ENCODE results near the gene KLHL17. TPM values are rescaled to one million over a fixed set of nuclear protein-coding genes. Genes with fewer than 3 reads are reported as not detected.

The KLHL17 gene
- total and polyA plus RNA-seq, 9 of the 15 experiments (the other 6 are each of a cell fraction or from before 2014, with no cell fraction given) = 0.14 to 84.8 (median 13.0) TPM

DNA sequence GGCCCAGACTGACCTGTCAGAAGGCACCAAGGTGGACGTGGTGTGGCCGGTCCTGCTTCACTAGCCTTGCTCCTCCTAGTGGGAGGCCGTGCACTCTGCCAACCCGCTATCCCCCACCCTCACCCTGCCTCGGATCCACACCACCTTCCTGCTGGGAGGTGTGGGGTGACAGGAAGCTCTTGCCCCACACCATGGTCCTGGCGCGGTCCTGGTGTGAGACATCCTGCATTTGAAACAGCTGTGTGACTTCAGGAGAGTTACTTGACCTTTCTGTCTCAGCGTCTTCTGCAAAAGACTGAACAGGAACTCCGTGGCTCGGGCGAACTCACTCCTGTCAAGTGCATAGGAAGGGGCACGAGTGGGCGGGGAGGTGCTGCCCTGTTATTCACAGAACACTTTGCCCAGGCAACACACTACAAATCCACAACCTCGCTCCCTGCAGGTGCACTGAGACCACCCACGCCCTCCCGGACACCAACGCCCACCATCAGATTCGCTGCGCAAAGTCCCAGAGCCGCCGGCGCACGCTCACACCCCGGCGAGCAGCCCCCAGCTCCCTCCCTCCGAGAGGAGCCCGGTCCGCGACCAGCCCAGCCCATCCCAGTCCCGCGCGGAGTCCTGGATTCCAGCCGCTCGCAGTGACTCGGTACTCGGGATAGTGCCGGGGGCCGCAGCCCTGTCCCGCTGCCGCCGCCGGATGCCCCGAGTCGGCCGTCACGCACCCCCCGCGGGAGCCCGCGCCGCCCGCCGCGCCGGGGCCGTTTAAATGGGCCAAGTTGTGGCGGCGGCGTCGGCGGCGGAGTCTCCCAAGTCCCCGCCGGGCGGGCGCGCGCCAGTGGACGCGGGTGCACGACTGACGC, 37.0 kb upstream of the KLHL17 start, which contains the start of gene SAMD11:
SAMD11 (plus strand) TSS at position 793 of the 860 bp plus-strand sequence. CDS start 509 bp downstream, outside the sequence.
- Histone ChIP-seq H3K27me3 (ENCODE audit: control insufficient read depth in 2 of 2, insufficient read depth in 2 of 2, low read length in 2 of 2) (peaks cover 36 to 77% of the 10 kb centered on the region in 2 experiments), H3K4me2 (ENCODE audit: insufficient read depth, low read length) (peak within 1 kb of the TSS; percentile 65), H3K4me3 (peak within 1 kb of the TSS; percentile 44), H3K79me2 (ENCODE audit: control insufficient read depth, insufficient read depth, low read length) (no peaks in the 10 kb centered on the region), H3K9ac (ENCODE audit: insufficient read depth in 1 of 2, low read depth in 2 of 2, low read length in 2 of 2) (peak within 1 kb of the TSS in 1 of 2 experiments; percentile 87; a peak in 2 of 4 replicates), H2AFZ (ENCODE audit: low read depth, low read length) (peak within 1 kb of the TSS; percentile 79), H3K27ac (ENCODE audit: extremely low read depth, low read depth, low read length) (no peak within 1 kb of the TSS), H3K4me1 (replicated peaks in 1 of 2; ENCODE audit: control insufficient read depth in 2 of 2, insufficient read depth in 2 of 2, low read length in 2 of 2) (peaks cover 21 to 95% of the 10 kb centered on the region in 2 experiments), H3K9me3 (replicated peaks; ENCODE audit: control insufficient read depth, insufficient read depth, low read depth, low read length) (no peaks in the 10 kb centered on the region), H3K9me1 (ENCODE audit: control insufficient read depth, insufficient read depth, low read length) (no peaks in the 10 kb centered on the region), H3K36me3 (ENCODE audit: control insufficient read depth, insufficient read depth, low read length) (no peaks in the 10 kb centered on the region), H4K20me1 (replicated peaks; ENCODE audit: control insufficient read depth, insufficient read depth, low read length) (peaks cover 66% of the 10 kb centered on the region)
- no TSS peak for BruUV-seq (replicated peaks)
- FAIRE-seq (peak; percentile 19), DNase-seq (ENCODE audit: extremely low read depth in 1 of 4, low spot score in 3 of 4) (peak; percentile 76 to 94 (median 84)), ATAC-seq (peak; percentile 54)
- whole genome bisulfite sequencing (ENCODE audit: insufficient coverage, low coverage, missing lambda C conversion rate) = 4% methylated on average over 68 of the region's 72 CpGs
- POLR2A ChIA-PET = interaction anchor here (0.7 kb wide), 1 partner anchor 28 kb away, joined by 4 read pairs; no protein-coding TSS in a partner anchor
- CTCF ChIA-PET (ENCODE audit: low intra/inter-chr PET ratio) = interaction anchor here (0.5 kb wide), 1 partner anchor 18 kb away, joined by 5 read pairs; no protein-coding TSS in a partner anchor
- intact Hi-C loops (cut with micrococcal nuclease) (loop anchor here (5.0 kb wide), 1 partner anchor 139 kb away; no protein-coding TSS in a partner anchor), in situ Hi-C loops (cut with MboI) (no loop called here)
- TF ChIP-seq SNIP1 (IDR thresholded peaks at IDR 0.05; ENCODE audit: low read depth) = no peak
- TF ChIP-seq XRCC5 (IDR thresholded peaks at IDR 0.05; ENCODE audit: low read depth, low read length) = no peak
- TF ChIP-seq HNRNPK (IDR thresholded peaks at IDR 0.05; ENCODE audit: low read depth, low read length, poor library complexity, severe bottlenecking) = peak; percentile 26
- no peak for TF ChIP-seq XRCC4 (IDR thresholded peaks at IDR 0.05; ENCODE audit: extremely low read depth, insufficient read depth, insufficient read length)
- no peak for TF ChIP-seq SOX6 (IDR thresholded peaks at IDR 0.05)
- no peak for TF ChIP-seq PHF20 (IDR thresholded peaks at IDR 0.05; ENCODE audit: partially characterized antibody)
- peak; percentile 77 for TF ChIP-seq CREM (IDR thresholded peaks at IDR 0.05; ENCODE audit: low read depth)
- no peak for TF ChIP-seq ZNF586 (CRISPR knock-in tag; conservative IDR thresholded peaks at IDR 0.05)
- peak; percentile 32 for TF ChIP-seq HNRNPLL (IDR thresholded peaks at IDR 0.05; ENCODE audit: low read depth, low read length, poor library complexity, severe bottlenecking)
- no peak for TF ChIP-seq ARID2 (IDR thresholded peaks at IDR 0.05)
- TF ChIP-seq YY1 (IDR thresholded peaks at IDR 0.05; ENCODE audit: borderline replicate concordance in 1 of 3, control insufficient read depth in 1 of 3, extremely low read depth in 1 of 3, insufficient read depth in 3 of 3, insufficient read length in 1 of 3, insufficient replicate concordance in 2 of 3, low read depth in 1 of 3, low read length in 2 of 3) = peak in 2 of 3 experiments; percentile 41 to 53
- peak; percentile 98 for TF ChIP-seq SMAD4 (CRISPR knock-in tag; conservative IDR thresholded peaks at IDR 0.05)
- peak; percentile 97 for TF ChIP-seq CCNT2 (IDR thresholded peaks at IDR 0.05; ENCODE audit: borderline replicate concordance, extremely low read depth, insufficient read length, low read depth, low read length)
- TF ChIP-seq ETS2 (tag; IDR thresholded peaks at IDR 0.05; ENCODE audit: borderline replicate concordance, poor library complexity, severe bottlenecking) = no peak
- no peak for TF ChIP-seq CHAMP1 (IDR thresholded peaks at IDR 0.05)
- peak; percentile 84 for TF ChIP-seq EGR1 (conservative IDR thresholded peaks at IDR 0.05)
- TF ChIP-seq, protein P1, sequence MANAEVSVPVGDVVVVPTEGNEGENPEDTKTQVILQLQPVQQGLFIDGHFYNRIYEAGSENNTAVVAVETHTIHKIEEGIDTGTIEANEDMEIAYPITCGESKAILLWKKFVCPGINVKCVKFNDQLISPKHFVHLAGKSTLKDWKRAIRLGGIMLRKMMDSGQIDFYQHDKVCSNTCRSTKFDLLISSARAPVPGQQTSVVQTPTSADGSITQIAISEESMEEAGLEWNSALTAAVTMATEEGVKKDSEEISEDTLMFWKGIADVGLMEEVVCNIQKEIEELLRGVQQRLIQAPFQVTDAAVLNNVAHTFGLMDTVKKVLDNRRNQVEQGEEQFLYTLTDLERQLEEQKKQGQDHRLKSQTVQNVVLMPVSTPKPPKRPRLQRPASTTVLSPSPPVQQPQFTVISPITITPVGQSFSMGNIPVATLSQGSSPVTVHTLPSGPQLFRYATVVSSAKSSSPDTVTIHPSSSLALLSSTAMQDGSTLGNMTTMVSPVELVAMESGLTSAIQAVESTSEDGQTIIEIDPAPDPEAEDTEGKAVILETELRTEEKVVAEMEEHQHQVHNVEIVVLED (CRISPR knock-in tag; IDR thresholded peaks at IDR 0.05) = 0 out of 2 replicates have a peak, but pooled peaks have one; percentile 42
